Measurements from ENCODE around the gene TP53RK.

The TP53RK gene

DNA sequence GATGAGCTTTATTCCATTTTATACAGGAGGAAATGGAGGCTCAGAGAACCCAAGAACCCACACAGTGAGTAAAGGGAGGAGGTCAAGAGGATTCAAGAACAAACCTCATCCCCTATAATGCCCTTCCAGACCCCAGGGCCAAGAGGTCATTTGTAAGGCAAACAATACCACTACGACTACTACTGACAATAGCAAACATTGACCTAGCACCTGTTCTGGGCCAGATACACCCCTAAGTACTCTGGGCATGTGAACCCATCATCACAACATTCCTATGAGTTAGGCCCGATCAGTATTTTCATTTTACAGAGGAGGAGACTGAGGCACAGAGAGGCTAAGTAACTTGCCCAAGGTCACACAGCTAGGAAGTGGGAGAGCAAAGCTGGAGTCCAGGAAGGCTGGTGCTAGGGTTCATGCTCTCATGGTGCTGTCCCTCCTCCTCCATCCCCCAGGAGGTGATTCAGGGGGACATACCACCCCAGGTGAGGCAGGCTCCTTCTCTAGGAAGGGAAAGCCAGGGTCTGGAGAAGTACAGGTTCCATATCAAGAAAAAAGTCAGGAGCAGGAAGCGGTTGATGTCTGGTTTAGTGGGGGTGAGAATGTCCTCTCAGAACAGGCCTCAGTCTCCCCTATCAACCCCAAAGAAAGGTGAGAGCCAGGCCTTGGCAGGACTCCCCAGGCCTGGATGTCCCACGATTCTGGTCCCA lies 51.7 kb downstream of the TP53RK start:
- no peak for DNase-seq

DNA sequence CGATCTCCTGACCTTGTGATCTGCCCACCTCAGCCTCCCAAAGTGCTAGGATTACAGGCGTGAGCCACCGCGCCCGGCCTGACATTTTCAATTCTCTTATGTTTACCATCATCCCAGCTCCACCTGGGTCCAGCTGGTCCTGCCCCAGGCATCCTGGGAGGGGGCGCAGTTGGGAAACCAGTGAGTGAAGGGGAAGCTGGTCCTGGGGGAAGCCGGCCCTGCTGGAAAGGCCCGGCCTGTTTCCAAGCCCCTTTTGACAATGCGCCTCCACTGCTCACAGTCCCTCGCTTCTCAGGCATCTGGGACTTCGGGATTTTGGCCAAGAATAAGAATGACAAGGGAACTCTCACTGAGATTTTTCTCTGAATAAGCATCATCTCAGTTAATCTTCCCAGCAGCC lies 52.2 kb downstream of the TP53RK start:
- DNase-seq: no peak

DNA sequence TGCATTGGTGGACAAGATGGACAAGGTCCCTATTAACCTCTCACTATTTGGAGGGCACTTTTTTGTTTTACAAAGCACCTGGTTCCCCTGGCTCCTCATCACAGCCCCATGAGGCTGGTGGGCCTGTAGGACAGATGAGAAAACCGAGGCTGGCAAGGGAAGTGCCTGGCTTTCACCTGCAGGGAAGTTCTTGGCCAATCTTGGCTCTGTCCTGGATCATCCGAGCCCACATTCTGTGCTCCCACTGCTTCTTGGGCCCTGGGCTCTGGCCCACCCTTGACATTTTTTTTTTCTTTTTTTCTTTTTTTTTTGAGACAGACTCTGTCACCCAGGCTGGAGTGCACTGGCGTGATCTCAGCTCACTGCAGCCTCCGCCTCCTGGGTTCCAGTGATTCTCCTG lies 52.7 kb downstream of the TP53RK start:
- no peak for DNase-seq

DNA sequence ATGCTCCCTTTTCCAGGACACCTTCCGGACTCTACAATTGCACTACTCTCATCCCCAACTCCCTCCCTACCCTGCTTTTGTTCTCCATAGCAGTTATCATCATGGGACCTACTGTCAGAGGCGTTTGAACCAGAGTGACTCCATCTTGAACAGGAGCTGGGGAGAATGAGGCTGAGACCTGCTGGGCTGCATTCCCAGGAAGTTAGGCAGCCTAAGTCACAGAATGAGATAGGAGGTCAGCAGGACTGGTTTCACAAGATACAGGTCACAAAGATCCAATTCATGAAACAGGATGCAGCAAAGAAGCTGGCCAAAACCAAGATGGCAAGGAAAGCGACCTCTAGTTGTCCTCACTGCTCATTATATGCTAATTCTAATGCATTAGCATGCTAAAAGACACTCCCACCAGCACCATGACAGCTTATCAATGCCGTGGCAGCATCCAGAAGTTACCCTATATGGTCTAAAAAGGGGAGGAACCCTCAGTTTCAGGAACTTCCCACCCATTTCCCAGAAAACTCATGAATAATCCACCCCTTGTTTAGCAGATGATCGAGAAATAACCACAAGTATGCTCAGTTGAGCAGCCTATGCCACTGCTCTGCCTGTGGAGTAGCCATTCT lies 53.6 kb downstream of the TP53RK start:
- no peak for DNase-seq

DNA sequence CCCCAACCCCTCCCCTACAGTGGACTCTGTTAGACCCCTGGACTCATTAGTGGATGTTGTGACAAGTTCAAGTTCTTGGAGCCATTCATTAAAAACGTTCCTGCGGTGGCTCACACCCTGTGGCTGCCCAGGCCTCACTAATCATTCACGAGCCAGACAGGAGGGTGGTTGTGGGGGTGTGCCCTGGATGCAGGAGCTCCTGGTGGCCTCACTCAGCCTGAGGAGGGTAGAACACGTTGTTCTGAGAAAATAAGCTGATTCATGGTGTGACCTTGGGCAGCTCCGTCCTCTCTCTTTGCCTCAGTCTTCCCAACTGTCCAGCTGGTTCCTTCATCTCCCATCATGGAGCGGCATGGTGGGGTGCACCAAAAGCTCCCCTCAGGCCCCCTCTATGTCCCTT lies 54.7 kb downstream of the TP53RK start:
- no peak for DNase-seq

All from activated CD4-positive, alpha-beta T cell treated with anti-CD3 and anti-CD28 coated beads, Interleukin-2, amount 50 U/mL, for 48 hours (primary cell).